ENCODE data around the gene COL4A2.

The COL4A2 gene

GRCh38 chr13:110331362-110331761 is 24.3 kb downstream of the COL4A2 start:
- POLR2A ChIA-PET = no interaction called here

GRCh38 chr13:110332750-110333149 is 25.7 kb downstream of the COL4A2 start:
- Histone ChIP-seq H3K4me3 (ENCODE audit: low read depth, low read length) (no peak overlapping the region), H3K36me3 (ENCODE audit: control insufficient read depth in 2 of 2, insufficient read depth in 1 of 2, low read length in 2 of 2) (no peaks in the 10 kb centered on the region), H3K9me3 (ENCODE audit: control insufficient read depth, insufficient read depth, low read depth, low read length) (no peaks in the 10 kb centered on the region), H3K4me1 (ENCODE audit: control insufficient read depth, insufficient read depth, low read length) (peaks cover 4% of the 10 kb centered on the region; the same call in 1 of the 2 replicates), H3K27ac (ENCODE audit: extremely low read depth, low read depth, low read length) (no peak overlapping the region)
- CTCF ChIA-PET = interaction anchor here (1.8 kb wide), 1 partner anchor 10 kb away, joined by 3 read pairs; no protein-coding TSS in a partner anchor
- POLR2A ChIA-PET = no interaction called here
- TF ChIP-seq ZNF692 (tag by site-specific recombination; IDR thresholded peaks at IDR 0.05) = no peak
- no peak for TF ChIP-seq REPIN1 (tag by site-specific recombination; IDR thresholded peaks at IDR 0.05; ENCODE audit: low read depth)
- no peak for TF ChIP-seq ZNF610 (tag by site-specific recombination; IDR thresholded peaks at IDR 0.05; ENCODE audit: borderline replicate concordance)
- TF ChIP-seq ZFP37 (tag by site-specific recombination; IDR thresholded peaks at IDR 0.05) = no peak
- TF ChIP-seq ZNF449 (tag by site-specific recombination; IDR thresholded peaks at IDR 0.05) = no peak
- no peak for TF ChIP-seq ZBTB44 (tag by site-specific recombination; IDR thresholded peaks at IDR 0.05)
- no peak for TF ChIP-seq ZNF621 (tag by site-specific recombination; IDR thresholded peaks at IDR 0.05)
- TF ChIP-seq ZNF701 (tag by site-specific recombination; IDR thresholded peaks at IDR 0.05) = no peak
- no peak for TF ChIP-seq OSR2 (tag by site-specific recombination; IDR thresholded peaks at IDR 0.05)
- no peak for TF ChIP-seq ZNF433 (tag by site-specific recombination; IDR thresholded peaks at IDR 0.05; ENCODE audit: low read depth)
- TF ChIP-seq ZBTB7A (tag by site-specific recombination; IDR thresholded peaks at IDR 0.05; ENCODE audit: low read depth) = no peak
- TF ChIP-seq TCF7L2 (IDR thresholded peaks at IDR 0.05; ENCODE audit: borderline replicate concordance, low read depth, low read length) = no peak
- TF ChIP-seq PATZ1 (tag by site-specific recombination; IDR thresholded peaks at IDR 0.05) = no peak

More at GRCh38 chr13:110331362-110331761, 24.3 kb downstream of the COL4A2 start:
- H3K4me3 ChIP-seq (ENCODE audit: low read depth, low read length) = no peak overlapping the region
- no peak overlapping the region for H3K27ac ChIP-seq (ENCODE audit: extremely low read depth, low read depth, low read length)
- no peaks in the 10 kb centered on the region for H3K36me3 ChIP-seq (ENCODE audit: control insufficient read depth in 2 of 2, insufficient read depth in 1 of 2, low read length in 2 of 2)
- H3K4me1 ChIP-seq (ENCODE audit: control insufficient read depth, insufficient read depth, low read length) = peaks cover 4% of the 10 kb centered on the region; the same call in 1 of the 2 replicates
- H3K9me3 ChIP-seq (ENCODE audit: control insufficient read depth, insufficient read depth, low read depth, low read length) = no peaks in the 10 kb centered on the region
- CTCF ChIA-PET = interaction anchor here (0.6 to 1.8 kb wide), 2 partner anchors 8 to 21 kb away, joined by 3 read pairs; no protein-coding TSS in a partner anchor
- TF ChIP-seq ZBTB21 (tag by site-specific recombination; IDR thresholded peaks at IDR 0.05) (no peak), ZNF555 (tag by site-specific recombination; conservative IDR thresholded peaks at IDR 0.05) (no peak), GLI4 (tag by site-specific recombination; IDR thresholded peaks at IDR 0.05) (no peak), ZNF530 (tag by site-specific recombination; IDR thresholded peaks at IDR 0.05; ENCODE audit: low read depth) (no peak), AEBP2 (tag by site-specific recombination; IDR thresholded peaks at IDR 0.05; ENCODE audit: borderline replicate concordance) (no peak), ZFHX2 (tag by site-specific recombination; conservative IDR thresholded peaks at IDR 0.05) (peak; percentile 63), EGR2 (tag by site-specific recombination; IDR thresholded peaks at IDR 0.05; ENCODE audit: low read depth) (peak; percentile 77; the same call in 1 of the 2 replicates), ZSCAN18 (tag by site-specific recombination; IDR thresholded peaks at IDR 0.05) (no peak), ZNF449 (tag by site-specific recombination; IDR thresholded peaks at IDR 0.05) (no peak)
